Uterus (tissue), 2 donors: ENCODE results near the gene AHR.

ENCODE experiments used
- POLR2A ChIP-seq, 2 donors: fragments of 450-650 bp; IDR thresholded peaks; one replicate each; pipeline ENCODE4 v1.6.1; 2016; ENCODE audit warnings: antibody characterized with exemption in 2 of 2, mild to moderate bottlenecking in 1 of 2, moderate library complexity in 1 of 2
- TF ChIP-seq, protein P1 (sequence below), 4 experiments: fragments of 200-600 bp in 2 of 4; fragments of 450-650 bp in 2 of 4; sonication (generic) in 2 of 4; IDR thresholded peaks; one replicate each; pipeline ENCODE4 v1.5.1; 2016 to 2019; ENCODE audit warnings: antibody characterized with exemption in 4 of 4, mild to moderate bottlenecking in 2 of 4, moderate library complexity in 1 of 4

DNA sequence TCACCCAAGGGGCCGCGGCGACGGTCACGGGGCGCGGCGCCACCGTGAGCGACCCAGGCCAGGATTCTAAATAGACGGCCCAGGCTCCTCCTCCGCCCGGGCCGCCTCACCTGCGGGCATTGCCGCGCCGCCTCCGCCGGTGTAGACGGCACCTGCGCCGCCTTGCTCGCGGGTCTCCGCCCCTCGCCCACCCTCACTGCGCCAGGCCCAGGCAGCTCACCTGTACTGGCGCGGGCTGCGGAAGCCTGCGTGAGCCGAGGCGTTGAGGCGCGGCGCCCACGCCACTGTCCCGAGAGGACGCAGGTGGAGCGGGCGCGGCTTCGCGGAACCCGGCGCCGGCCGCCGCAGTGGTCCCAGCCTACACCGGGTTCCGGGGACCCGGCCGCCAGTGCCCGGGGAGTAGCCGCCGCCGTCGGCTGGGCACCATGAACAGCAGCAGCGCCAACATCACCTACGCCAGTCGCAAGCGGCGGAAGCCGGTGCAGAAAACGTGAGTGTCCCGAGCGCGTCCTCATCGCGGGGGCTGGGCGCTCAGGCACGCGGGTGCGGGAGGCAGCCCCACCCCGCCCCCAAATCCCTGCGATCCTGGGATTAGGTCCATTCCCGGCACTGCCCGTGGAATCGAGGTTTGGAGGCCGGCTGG lies 509 bp downstream of the AHR start:
- peak in 1 of 2 donors; percentile 2 for TF ChIP-seq POLR2A (IDR thresholded peaks at IDR 0.05)
- TF ChIP-seq, protein P1, sequence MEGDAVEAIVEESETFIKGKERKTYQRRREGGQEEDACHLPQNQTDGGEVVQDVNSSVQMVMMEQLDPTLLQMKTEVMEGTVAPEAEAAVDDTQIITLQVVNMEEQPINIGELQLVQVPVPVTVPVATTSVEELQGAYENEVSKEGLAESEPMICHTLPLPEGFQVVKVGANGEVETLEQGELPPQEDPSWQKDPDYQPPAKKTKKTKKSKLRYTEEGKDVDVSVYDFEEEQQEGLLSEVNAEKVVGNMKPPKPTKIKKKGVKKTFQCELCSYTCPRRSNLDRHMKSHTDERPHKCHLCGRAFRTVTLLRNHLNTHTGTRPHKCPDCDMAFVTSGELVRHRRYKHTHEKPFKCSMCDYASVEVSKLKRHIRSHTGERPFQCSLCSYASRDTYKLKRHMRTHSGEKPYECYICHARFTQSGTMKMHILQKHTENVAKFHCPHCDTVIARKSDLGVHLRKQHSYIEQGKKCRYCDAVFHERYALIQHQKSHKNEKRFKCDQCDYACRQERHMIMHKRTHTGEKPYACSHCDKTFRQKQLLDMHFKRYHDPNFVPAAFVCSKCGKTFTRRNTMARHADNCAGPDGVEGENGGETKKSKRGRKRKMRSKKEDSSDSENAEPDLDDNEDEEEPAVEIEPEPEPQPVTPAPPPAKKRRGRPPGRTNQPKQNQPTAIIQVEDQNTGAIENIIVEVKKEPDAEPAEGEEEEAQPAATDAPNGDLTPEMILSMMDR (IDR thresholded peaks at IDR 0.05) = no peak
